ENCODE measurements around the gene GSG1L.
A peak's percentile ranks its signal among the peaks of the same experiment; 100 is the strongest.

GSG1L gene

DNA sequence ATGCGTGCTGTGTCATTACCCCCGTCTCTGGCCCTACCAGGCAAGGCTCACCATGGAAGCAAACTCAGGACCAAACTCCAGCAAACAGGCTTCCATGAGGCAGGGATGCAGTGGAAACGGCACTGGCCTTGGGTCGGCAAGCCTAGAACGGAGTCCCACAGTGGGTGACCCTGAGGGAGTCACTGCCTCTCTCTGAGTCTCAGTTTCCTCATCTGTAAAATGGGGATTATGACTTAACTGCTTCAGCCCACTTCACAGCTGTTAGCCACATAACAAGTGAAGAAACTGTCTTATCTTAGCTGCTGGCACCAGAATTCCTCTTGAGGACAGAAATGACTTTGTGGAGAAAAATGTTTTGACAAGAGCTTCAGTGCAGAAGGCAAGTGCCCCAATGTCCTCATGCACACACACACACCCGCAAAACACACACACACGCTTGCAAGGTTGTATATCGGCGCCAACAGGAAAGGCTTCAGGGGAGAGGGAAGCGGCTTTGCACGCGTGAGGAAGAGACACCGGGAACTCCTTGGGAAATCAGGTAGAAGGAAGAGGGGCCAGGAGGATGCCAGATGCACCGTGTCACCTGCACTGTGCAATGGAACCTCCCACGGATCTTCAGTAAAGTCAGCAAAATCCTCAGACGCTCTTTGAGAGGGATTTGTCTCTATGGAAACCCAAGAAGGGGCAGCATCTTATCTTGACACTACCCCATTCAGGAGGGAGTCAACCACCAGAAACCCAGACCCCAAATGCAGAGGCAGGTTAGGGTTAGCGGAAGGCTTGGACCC is 53.7 kb downstream of the GSG1L start:
- no peak overlapping the region for H3K27ac ChIP-seq
- no peak overlapping the region for H3K9ac ChIP-seq
- H4K20me1 ChIP-seq (ENCODE audit: insufficient read depth), result no peaks in the 10 kb centered on the region
- peaks cover 7% of the 10 kb centered on the region for H3K27me3 ChIP-seq (ENCODE audit: insufficient read depth, low read depth)
- no peak overlapping the region for H2AFZ ChIP-seq (ENCODE audit: low read depth)
- H3K79me2 ChIP-seq (ENCODE audit: insufficient read depth, low read depth), result no peaks in the 10 kb centered on the region
- TF ChIP-seq, protein P1, sequence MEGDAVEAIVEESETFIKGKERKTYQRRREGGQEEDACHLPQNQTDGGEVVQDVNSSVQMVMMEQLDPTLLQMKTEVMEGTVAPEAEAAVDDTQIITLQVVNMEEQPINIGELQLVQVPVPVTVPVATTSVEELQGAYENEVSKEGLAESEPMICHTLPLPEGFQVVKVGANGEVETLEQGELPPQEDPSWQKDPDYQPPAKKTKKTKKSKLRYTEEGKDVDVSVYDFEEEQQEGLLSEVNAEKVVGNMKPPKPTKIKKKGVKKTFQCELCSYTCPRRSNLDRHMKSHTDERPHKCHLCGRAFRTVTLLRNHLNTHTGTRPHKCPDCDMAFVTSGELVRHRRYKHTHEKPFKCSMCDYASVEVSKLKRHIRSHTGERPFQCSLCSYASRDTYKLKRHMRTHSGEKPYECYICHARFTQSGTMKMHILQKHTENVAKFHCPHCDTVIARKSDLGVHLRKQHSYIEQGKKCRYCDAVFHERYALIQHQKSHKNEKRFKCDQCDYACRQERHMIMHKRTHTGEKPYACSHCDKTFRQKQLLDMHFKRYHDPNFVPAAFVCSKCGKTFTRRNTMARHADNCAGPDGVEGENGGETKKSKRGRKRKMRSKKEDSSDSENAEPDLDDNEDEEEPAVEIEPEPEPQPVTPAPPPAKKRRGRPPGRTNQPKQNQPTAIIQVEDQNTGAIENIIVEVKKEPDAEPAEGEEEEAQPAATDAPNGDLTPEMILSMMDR (conservative IDR thresholded peaks at IDR 0.05; ENCODE audit: low read depth, low read length), result no peak
- no peaks in the 10 kb centered on the region for H3K36me3 ChIP-seq (ENCODE audit: insufficient read depth)
- no peak overlapping the region for H3K4me2 ChIP-seq
- H3K4me1 ChIP-seq (ENCODE audit: low read depth, poor library complexity, severe bottlenecking), result no peaks in the 10 kb centered on the region
- no peak overlapping the region for H3K4me3 ChIP-seq (IDR thresholded peaks at IDR 0.05; ENCODE audit: insufficient read depth, low read depth, low read length)

DNA sequence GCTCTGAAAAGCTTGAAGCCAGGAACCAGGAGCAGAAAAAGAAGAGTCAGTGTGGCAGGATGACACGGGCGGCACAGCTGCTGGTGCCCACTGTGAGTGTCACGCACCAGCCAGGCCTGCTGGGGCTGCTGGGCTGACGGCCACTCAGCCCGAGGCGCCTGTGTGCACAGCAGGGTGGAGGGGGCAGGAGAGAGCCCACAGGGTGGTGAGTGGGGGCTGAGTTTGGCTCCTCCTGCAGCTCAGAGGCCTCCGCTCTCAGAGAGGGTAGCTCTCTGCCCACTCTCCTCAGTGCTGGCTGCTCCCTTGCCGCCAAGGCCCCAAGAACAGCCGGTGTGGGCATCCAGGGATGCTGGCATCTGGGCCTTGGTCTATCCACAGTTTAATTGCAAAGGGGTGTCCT is 59.6 kb downstream of the GSG1L start:
- Histone ChIP-seq H3K4me1 (ENCODE audit: low read depth, poor library complexity, severe bottlenecking) (no peaks in the 10 kb centered on the region), H3K27ac (no peak overlapping the region), H3K4me2 (no peak overlapping the region), H3K27me3 (ENCODE audit: insufficient read depth, low read depth) (no peaks in the 10 kb centered on the region), H4K20me1 (ENCODE audit: insufficient read depth) (no peaks in the 10 kb centered on the region), H3K4me3 (IDR thresholded peaks at IDR 0.05; ENCODE audit: insufficient read depth, low read depth, low read length) (no peak overlapping the region), H2AFZ (ENCODE audit: low read depth) (peak overlapping the region; percentile 17; the same call in 1 of the 2 replicates), H3K79me2 (ENCODE audit: insufficient read depth, low read depth) (no peaks in the 10 kb centered on the region), H3K36me3 (ENCODE audit: insufficient read depth) (no peaks in the 10 kb centered on the region), H3K9ac (no peak overlapping the region)
- TF ChIP-seq, protein P1 (conservative IDR thresholded peaks at IDR 0.05; ENCODE audit: low read depth, low read length), result no peak

DNA sequence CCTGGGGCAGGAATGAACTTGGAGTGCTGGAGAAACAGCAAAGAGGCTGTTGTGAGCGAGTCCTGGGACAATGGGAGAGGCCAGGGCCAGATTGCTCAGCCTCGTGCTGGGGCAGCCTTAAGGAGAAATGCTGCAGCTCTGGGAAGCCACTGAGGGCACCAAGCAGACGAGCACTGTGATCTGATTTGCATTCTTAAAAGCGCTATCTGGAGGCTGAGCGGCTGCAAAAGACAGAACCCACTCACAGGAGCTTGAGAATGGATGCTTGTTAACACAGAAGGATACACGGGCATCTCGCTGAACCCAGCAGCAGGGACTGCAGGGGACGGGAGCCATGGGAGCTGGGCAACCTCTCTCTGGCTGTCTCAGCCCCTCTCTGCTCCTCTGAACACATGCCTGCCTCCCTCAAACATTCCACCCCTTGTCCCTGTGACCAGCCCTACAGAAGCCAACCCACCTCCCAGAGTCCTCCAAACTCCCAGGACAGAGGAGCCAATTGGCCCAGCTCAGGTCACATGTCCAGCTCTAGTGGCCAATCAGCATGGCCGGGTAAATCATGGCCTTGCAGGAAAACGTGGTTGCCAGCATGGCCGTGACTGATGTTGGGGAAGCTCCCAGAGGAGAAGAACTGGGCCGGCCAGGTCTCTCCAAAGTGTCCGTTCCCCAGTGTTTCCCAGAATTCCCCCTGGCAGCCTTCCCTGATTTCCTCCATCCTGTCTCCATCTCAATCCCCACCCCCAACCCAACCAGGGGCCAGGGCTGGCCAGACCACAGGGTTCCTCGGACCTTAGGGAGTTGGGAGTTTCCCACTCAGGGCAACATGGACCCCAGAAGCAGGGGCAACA is 60.3 kb downstream of the GSG1L start:
- H3K4me2 ChIP-seq, result no peak overlapping the region
- TF ChIP-seq, protein P1 (conservative IDR thresholded peaks at IDR 0.05; ENCODE audit: low read depth, low read length), result no peak
- no peaks in the 10 kb centered on the region for H3K4me1 ChIP-seq (ENCODE audit: low read depth, poor library complexity, severe bottlenecking)
- no peak overlapping the region for H3K9ac ChIP-seq
- no peaks in the 10 kb centered on the region for H4K20me1 ChIP-seq (ENCODE audit: insufficient read depth)
- no peaks in the 10 kb centered on the region for H3K27me3 ChIP-seq (ENCODE audit: insufficient read depth, low read depth)
- H3K36me3 ChIP-seq (ENCODE audit: insufficient read depth), result no peaks in the 10 kb centered on the region
- H3K4me3 ChIP-seq (IDR thresholded peaks at IDR 0.05; ENCODE audit: insufficient read depth, low read depth, low read length), result no peak overlapping the region
- peak overlapping the region; percentile 17; the same call in 1 of the 2 replicates for H2AFZ ChIP-seq (ENCODE audit: low read depth)
- no peaks in the 10 kb centered on the region for H3K79me2 ChIP-seq (ENCODE audit: insufficient read depth, low read depth)
- no peak overlapping the region for H3K27ac ChIP-seq

DNA sequence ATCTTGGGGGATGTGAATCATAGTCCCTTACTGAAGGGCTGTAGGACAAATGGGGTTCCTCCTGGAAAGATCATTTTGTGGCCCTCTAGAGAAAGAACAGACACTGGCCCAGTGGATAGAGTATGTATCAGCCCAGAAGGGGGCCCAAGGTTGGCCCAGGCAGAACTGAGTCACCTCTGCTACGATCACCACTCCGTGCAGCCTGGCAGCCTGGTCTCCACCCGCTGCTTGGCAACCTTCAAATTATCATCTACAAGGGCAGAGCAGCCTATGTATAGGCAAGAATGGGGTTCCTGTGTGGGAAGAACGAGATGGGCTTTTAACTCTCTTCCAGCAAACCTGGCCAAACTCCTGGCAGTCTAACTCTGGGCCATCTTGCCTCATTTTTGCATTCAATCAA is 61.9 kb downstream of the GSG1L start:
- H3K4me3 ChIP-seq (IDR thresholded peaks at IDR 0.05; ENCODE audit: insufficient read depth, low read depth, low read length), result no peak overlapping the region
- no peaks in the 10 kb centered on the region for H3K27me3 ChIP-seq (ENCODE audit: insufficient read depth, low read depth)
- no peak overlapping the region for H3K27ac ChIP-seq
- H3K4me2 ChIP-seq, result no peak overlapping the region
- H2AFZ ChIP-seq (ENCODE audit: low read depth), result no peak overlapping the region
- TF ChIP-seq, protein P1 (conservative IDR thresholded peaks at IDR 0.05; ENCODE audit: low read depth, low read length), result no peak
- no peak overlapping the region for H3K9ac ChIP-seq
- no peaks in the 10 kb centered on the region for H4K20me1 ChIP-seq (ENCODE audit: insufficient read depth)
- H3K79me2 ChIP-seq (ENCODE audit: insufficient read depth, low read depth), result no peaks in the 10 kb centered on the region
- H3K4me1 ChIP-seq (ENCODE audit: low read depth, poor library complexity, severe bottlenecking), result no peaks in the 10 kb centered on the region
- no peaks in the 10 kb centered on the region for H3K36me3 ChIP-seq (ENCODE audit: insufficient read depth)
